DND-41 (cell line): ENCODE results near the gene TMOD3.

Source experiments
- EZH2 ChIP-seq: IDR thresholded peaks from 3 replicates; pipeline ENCODE4 v1.6.1; 2012; ENCODE audit warnings: borderline replicate concordance, low read depth, mild to moderate bottlenecking, moderate library complexity, low read length, inconsistent platforms; ENCODE audit not compliant: severe bottlenecking
- TF ChIP-seq, protein P1 (sequence below): IDR thresholded peaks from 2 replicates; pipeline ENCODE4 v1.5.1; 2012; ENCODE audit warnings: borderline replicate concordance, low read length, moderate library complexity, mild to moderate bottlenecking; ENCODE audit not compliant: poor library complexity, severe bottlenecking; ENCODE audit errors: extremely low read depth

DNA sequence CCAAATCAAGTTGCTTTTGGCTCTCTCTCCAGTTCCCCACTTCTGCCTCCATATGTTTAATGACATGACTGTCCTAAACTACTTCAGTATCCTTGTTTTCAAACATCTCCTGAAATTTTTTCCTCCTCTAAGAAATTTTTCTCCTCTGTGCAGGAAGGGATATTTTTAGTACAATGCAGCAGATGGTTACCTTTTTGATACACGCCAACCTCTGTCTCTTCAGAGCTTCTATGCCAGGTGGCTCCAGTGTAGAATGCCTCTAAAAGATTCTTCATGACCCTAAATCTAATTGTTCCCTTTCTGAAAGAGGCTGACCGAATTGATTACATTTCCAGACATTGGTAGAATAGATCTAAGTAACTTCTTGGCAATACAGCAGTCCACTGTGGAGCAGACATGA is 33.7 kb downstream of the TMOD3 start:
- TF ChIP-seq EZH2: no peak
- TF ChIP-seq, protein P1, sequence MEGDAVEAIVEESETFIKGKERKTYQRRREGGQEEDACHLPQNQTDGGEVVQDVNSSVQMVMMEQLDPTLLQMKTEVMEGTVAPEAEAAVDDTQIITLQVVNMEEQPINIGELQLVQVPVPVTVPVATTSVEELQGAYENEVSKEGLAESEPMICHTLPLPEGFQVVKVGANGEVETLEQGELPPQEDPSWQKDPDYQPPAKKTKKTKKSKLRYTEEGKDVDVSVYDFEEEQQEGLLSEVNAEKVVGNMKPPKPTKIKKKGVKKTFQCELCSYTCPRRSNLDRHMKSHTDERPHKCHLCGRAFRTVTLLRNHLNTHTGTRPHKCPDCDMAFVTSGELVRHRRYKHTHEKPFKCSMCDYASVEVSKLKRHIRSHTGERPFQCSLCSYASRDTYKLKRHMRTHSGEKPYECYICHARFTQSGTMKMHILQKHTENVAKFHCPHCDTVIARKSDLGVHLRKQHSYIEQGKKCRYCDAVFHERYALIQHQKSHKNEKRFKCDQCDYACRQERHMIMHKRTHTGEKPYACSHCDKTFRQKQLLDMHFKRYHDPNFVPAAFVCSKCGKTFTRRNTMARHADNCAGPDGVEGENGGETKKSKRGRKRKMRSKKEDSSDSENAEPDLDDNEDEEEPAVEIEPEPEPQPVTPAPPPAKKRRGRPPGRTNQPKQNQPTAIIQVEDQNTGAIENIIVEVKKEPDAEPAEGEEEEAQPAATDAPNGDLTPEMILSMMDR: no peak
